ENCODE results near the gene REL.
A peak's percentile ranks its signal among the peaks of the same experiment; 100 is the strongest.

REL gene

DNA sequence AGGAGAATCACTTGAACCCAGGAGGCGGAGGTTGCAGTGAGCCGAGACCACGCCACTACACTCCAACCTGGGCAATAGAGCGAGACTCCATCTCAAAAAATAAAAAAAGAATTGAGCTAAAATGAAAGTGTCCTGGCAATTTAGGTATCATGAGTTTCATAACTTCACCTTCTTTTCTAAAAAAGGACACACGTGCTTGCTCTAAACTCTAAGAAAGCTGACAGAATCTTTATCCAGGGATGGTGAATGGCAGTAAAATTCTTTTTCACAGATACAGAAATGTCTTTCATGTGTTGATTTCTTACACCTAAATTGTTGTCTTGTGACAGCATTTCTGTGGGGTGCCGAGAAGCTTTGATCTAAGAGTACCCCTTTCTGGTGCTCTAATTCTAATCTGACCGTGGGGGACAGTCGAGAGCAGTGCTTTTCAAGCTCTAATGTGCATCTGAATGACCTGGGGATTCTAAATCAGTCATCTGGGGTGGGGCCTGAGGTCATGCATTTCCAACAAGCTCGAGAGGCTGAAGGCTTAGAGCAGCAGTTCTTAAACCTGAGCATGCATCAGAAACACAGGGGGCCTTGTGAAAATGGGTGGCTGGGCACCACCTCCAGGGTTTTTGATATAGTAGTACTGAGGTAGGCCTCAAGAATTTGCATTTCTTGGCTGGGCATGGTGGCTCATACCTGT lies 42.1 kb upstream of the REL start:
- TF ChIP-seq, protein P1, sequence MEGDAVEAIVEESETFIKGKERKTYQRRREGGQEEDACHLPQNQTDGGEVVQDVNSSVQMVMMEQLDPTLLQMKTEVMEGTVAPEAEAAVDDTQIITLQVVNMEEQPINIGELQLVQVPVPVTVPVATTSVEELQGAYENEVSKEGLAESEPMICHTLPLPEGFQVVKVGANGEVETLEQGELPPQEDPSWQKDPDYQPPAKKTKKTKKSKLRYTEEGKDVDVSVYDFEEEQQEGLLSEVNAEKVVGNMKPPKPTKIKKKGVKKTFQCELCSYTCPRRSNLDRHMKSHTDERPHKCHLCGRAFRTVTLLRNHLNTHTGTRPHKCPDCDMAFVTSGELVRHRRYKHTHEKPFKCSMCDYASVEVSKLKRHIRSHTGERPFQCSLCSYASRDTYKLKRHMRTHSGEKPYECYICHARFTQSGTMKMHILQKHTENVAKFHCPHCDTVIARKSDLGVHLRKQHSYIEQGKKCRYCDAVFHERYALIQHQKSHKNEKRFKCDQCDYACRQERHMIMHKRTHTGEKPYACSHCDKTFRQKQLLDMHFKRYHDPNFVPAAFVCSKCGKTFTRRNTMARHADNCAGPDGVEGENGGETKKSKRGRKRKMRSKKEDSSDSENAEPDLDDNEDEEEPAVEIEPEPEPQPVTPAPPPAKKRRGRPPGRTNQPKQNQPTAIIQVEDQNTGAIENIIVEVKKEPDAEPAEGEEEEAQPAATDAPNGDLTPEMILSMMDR (conservative IDR thresholded peaks at IDR 0.05; ENCODE audit: low read length) = no peak
- no peak overlapping the region for H3K4me3 ChIP-seq (ENCODE audit: low read length)
- no peak for DNase-seq (ENCODE audit: low read depth)

DNA sequence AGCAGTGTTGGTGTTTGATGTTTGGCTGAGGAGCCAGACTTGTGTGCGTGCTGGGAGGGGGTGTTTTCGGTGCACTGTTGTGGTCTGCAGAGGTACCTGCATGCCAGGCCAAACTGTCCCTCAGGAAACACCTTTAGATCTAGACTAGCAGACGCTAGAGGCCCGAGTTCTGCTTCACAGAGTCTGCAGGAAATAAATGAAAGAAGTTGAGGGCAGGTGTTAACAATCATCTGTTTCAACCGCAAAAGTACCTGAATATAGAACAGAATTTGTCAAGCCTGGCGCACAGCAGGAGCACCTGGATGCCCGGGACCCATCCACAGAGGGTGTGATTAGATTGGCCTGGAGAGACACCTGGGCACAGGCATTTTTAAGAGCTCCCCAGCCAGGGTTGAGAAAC lies 40.5 kb upstream of the REL start:
- TF ChIP-seq, protein P1 (conservative IDR thresholded peaks at IDR 0.05; ENCODE audit: low read length) = no peak
- no peak for DNase-seq (ENCODE audit: low read depth)
- H3K4me3 ChIP-seq (ENCODE audit: low read length) = no peak overlapping the region

DNA sequence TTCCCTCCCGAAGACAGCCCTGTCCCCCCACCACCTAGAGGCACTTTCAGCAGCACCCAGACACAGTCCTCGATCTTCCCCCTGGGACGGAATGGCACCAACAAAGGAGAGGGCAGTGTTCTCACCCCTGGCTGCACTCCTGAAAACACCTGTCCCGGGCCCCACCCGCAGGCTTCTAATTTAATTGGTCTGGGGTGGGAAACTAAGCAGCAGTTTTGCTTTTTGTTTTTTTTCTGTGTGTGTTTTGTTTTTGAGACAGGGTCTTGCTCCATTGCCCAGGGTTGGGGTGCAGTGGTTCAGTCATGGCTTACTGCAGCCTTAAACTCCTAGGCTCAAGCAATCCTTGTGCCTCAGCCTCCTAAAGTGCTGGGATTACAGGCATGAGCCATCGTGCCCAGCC lies 38.4 kb upstream of the REL start:
- no peak for DNase-seq (ENCODE audit: low read depth)
- no peak overlapping the region for H3K4me3 ChIP-seq (ENCODE audit: low read length)
- TF ChIP-seq, protein P1 (conservative IDR thresholded peaks at IDR 0.05; ENCODE audit: low read length) = no peak

DNA sequence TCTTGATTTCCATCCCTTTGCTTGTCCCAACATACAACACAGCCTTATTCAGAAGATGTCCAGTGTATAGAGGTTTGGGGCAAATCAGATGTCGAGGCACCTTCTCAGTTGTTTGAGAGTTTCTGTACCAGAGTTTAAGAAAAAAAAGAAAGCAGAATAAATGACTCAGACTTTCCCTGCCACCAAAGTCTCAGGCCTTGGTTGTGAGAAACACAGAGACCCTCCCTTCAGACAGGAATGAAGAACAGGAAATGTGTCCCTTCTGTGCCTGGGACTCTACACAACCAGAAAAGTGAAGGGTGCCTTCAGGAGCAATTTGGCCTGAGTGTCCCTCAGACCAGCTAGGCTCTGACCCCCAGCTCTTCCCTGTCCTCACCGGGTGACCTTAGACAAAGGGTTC lies 37.3 kb upstream of the REL start:
- TF ChIP-seq, protein P1 (conservative IDR thresholded peaks at IDR 0.05; ENCODE audit: low read length) = no peak
- no peak for DNase-seq (ENCODE audit: low read depth)
- H3K4me3 ChIP-seq (ENCODE audit: low read length) = no peak overlapping the region

DNA sequence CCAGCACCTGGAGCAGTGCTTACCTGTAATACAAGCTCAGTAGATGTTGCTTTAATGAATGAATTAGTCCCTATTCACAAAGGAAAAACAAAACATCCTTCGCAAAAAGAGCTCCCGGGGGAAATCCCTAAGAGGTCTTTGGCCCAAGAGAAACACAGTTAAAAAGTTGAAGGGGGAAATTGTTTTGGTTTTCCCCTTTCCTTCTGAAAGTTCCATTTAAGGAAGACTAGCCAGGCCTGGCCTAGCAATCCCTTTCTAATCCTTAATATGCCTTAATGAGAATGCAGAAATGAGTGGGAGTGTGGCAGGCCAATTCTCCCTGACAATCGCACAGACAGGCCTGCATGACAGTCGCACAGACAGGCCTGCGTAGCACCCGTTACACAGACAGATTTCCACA lies 33.5 kb upstream of the REL start:
- DNase-seq (ENCODE audit: low read depth) = no peak
- TF ChIP-seq, protein P1 (conservative IDR thresholded peaks at IDR 0.05; ENCODE audit: low read length) = no peak
- no peak overlapping the region for H3K4me3 ChIP-seq (ENCODE audit: low read length)

DNA sequence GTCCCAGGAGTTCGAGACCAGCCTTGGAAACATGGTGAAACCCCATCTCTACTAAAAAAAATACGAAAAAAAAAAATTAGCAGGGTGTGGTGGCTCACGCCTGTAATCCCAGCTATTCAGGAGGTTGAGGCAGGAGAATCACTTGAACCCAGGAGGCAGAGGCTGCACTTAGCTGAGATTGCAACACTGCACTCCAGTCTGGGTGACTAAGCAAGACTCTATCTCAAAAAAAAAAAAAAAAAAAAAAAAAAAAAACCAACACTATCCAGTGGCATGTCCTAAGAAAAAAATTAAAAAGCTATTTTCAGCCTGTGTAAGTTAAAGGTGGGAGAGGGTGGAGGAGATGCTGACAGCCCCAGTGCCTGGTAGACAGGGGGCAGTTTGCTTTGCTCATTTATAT lies 32.2 kb upstream of the REL start:
- TF ChIP-seq, protein P1 (conservative IDR thresholded peaks at IDR 0.05; ENCODE audit: low read length) = no peak
- peak; percentile 27 for DNase-seq (ENCODE audit: low read depth)
- no peak overlapping the region for H3K4me3 ChIP-seq (ENCODE audit: low read length)

DNA sequence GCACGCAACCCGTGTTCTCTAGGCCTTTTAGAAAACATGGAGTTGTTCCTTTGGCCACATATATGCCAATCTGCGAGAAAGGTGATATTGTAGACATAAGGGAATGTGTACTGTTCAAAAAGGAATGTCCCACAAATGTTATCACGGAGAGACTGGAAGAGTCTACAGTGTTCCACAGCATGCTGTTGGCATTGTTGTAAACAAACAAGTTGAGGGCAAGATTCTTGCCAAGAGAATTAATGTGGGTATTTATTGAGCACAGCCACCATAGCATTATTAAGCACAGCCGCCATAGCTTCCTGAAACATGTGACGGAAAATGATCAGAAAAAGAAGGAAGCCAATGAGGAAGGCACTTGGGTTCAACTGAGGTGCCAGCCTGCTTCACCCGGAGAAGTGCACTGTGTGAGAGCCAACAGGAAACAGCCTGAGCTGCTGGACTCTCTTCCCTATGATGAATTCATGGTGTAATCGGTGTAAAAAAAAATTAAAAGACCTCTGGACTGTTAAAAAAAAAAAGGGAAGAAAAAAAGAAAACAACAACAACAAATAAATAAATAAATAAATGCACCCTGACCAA lies 29.0 kb upstream of the REL start:
- TF ChIP-seq, protein P1 (conservative IDR thresholded peaks at IDR 0.05; ENCODE audit: low read length) = no peak
- DNase-seq (ENCODE audit: low read depth) = no peak
- no peak overlapping the region for H3K4me3 ChIP-seq (ENCODE audit: low read length)
